ENCODE measurements around the gene EEF2.
"Not testable (repeated sequence)": the region's sequence is repeated elsewhere in the genome, so short reads cannot be mapped to it uniquely, and the experiment has no call there.

The EEF2 gene

DNA sequence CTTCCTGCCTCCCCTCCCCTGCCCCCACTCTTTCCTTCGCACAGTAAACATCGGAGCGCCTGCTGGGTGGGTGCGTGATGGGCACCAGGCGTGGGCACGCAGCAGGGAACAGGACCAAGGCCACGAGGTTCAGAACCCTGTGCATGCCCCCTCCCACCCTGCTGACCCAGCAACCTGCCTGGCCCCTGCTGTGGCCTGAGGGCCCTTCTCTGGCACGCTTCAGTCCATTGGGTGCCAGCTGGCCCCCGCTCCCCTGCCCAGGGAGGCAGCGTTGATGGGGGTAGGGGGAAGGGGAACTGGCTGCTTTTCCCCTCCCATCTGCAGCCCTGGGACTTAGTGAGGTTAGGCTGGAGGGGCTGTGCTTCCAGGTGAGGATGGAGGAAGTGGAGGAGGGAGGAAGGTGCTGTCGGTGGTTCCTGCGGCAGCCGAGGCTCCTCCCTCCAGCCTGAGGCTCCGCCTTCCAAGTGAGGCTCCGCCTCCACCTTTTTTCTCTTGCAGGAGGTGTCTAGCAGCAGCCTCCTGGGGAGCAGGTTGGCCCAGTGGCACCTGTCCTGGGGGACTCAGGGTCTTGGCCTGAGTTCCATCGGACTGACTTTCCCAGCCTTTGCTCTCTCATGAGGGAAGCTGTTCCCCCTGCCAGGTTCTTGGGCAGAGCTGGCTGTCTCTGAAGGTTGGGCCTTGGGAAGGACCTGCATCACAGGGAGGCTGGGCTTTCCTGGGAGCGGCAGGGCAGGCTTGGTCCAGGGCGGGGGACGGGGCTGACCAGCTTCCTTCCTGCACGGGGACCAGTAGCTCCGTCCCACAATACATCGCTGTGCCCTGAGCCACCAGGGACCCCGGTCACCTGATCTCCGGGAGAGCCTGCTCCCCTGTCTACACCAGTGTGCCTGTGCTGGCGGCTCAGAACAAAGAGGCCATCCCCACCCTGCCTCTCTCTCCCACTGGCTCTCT is 29.6 kb upstream of the EEF2 start:
- peak; percentile 15 to 24 for DNase-seq

DNA sequence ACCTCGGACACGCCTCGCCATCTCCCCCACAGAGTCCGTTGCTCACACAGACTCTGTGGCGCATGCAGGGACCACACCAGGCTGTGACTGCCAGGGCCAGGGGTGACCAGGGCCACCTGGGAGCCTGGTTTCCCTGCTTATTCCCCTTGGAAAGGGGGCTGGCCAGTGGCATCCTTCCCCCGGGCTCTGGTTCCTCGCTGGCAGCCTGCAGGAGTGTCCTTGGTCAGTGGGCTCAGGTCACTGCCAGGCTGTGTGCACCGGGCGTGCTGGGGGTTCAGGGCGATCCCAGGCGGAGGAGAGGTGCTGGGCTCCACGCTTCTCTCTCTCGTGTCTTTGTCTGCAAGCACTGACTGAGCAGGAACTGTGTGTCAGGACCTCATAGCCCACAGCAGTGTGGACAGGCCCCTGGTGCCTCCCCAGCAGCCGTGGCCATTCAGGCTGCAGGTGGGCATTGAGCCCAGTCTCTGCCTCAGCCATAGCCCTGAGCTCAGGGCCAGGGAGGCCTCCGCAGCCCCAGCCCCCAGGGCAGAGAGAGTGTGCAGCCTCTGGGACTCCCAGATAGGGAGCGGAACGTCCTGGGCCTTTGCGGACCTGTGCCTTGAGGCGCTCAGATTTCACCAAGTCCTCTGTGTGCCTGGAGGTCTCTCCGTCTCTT is 28.8 kb upstream of the EEF2 start:
- DNase-seq, result no peak

DNA sequence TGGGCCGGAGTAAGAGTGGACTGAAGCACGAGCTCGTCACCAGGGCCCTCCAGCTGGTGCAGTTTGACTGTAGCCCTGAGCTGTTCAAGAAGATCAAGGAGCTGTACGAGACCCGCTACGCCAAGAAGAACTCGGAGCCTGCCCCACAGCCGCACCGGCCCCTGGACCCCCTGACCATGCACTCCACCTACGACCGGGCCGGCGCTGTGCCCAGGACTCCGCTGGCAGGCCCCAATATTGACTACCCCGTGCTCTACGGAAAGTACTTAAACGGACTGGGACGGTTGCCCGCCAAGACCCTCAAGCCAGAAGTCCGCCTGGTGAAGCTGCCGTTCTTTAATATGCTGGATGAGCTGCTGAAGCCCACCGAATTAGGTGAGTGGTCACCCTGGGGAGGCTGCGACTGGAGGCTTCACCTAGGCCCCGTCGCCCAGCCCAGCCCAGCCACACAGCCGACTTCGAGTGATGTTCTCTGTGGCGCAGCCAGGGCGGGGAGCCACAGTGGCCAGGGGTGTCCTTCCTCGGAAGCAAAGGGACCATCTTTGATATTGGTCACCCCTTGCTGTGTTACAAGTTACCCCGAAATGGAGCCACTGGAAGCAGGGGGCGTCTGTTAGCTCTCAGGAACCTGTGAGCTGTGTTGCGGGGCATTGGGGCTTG is 27.8 kb upstream of the EEF2 start:
- no peak for DNase-seq

DNA sequence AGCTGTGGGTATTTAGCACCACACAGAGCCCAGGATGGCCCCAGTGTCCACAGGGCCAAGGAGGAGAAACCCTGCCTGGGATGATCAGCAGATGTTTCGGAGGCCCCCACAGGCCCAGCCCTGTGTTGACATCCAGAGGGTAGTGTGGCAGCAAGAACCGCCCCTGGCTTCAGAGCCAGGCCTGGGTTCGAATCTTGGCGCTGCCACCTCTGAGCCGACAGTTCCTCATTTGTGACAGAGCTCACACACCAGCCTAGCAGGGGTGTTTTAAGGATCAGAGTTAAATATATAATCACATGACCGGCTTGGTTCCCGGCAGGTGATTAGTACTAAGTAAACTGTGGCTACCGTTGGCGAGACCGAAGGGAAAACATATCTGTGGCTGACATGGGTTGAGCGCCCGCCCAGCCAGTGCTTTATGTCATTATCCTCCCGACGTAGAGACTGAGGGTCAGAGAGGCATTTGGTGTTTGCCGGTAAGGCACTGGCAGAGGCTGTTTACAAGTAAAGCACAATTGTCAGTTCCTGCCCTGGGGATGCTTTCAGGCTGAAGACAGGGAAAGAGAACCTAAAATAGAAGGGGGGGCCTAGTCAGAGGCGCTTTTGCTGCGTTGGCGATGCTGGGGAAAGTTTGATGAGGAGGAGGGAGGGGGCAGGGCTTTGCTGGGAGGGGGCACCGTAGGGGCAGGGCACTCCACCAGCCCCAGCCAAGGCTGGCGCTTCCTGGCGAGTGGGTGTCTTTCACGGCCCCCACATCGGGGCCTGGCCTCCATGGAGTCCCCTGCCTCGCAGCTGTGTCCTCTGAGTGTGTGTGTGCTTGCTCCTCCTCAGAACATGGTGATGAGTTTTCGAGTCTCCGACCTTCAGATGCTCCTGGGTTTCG is 27.1 kb upstream of the EEF2 start:
- DNase-seq, result no peak

DNA sequence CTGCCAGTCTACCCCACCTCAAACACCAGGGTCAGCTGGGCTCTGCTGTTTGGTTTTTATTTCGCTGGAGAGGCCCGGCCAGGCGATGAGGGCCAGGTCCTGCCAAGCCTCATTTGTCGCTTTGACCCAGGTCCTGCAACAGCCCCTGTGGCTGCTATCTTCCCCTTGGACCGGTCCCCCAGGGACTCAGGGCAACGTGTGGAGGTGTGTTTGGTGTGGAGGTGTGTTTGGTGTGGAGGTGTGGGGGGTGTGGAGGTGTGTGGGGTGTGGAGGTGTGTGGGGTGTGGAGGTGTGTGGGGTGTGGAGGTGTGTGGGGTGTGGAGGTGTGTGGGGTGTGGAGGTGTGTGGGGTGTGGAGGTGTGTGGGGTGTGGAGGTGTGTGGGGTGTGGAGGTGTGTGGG is 26.2 kb upstream of the EEF2 start:
- DNase-seq, result not testable (repeated sequence)

DNA sequence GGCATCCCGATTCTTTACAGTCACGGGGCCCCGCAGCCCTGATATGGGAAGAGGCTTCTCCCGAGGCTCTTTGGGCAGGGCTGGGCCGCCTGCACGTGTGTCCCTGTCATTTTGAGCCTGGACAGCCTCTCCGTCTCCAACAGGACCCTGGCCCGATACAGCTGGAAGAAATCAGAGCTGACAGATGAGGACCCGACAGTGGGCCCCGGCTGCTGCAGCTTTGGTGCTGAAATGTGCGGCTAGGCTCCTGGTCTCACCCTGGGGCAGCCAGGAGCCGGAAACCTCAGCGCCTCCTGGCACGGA is 25.5 kb upstream of the EEF2 start:
- no peak for DNase-seq

DNA sequence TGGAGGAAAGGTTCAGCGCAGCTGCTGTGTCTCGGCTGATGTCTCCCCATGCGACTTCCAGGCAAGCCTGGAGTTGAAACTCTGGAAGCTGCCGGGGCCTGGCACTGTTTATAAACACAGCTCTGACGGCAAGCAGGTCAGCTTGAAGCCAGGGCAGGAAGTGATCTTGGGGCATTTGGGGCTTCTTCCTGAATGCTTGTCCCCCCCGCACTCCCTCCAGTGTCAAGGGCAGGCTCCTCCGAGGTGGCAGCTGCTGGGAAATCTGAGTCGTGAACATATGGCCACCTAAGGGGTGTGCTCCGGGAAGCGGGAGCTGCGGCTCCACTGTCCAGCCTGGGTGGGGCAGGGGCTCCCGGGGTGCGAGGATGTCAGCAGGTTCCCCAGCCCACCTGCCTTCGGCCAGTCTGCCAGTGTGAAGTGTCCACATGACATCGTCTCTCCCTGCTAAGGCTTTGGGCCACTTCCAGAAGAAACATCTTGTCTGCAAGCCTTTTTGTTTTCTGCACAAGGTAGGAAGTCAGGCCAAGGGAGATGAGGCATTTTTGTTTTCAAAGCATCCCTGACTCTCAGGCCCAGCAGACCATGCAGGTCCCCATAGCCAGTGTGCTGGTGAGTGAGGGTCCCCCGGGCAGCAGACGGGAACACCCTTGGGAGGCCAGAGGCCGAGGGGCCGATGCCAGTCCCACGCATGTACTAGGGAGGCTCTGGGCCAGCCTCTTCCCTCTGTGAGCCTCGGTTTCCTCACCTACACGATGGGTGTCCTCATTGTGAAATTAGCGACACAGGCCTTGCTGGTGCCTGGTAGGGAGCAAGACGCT is 24.9 kb upstream of the EEF2 start:
- DNase-seq, result no peak

DNA sequence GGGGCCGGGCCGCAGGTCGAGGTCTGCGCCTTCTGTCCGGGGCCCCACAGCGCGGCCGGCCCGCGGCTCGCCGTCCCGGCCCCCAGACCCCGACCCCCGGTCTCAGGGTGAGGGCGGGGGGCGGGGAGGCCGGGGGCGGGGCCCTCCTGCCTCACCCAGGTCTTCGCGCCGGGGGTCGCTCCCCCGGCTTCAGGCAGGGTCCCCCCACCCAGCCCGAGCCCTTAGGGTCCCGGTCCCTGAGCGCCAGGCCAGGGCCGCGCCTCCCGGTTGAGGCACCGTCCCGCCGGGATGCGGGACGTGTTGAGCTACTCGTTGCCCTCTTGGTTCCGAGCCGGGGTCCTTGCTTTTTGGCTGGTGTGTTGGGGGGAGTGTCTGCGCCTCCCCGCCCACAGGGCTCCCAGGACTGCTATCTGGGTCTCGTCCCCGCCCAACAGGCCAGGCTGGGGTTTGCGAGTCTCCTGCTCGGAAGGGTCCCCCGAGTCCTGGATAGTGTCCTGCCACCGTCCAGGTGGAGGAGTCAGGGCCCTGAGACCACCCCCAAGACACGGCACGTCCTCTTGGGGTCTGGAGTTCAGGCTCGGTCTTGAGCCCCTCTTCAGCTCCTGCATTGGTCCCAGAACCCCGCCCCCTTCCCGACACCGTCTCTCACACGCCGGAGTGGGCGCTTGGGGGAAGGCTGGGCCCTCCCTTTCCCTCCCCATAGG is 22.7 kb upstream of the EEF2 start:
- no peak for DNase-seq

DNA sequence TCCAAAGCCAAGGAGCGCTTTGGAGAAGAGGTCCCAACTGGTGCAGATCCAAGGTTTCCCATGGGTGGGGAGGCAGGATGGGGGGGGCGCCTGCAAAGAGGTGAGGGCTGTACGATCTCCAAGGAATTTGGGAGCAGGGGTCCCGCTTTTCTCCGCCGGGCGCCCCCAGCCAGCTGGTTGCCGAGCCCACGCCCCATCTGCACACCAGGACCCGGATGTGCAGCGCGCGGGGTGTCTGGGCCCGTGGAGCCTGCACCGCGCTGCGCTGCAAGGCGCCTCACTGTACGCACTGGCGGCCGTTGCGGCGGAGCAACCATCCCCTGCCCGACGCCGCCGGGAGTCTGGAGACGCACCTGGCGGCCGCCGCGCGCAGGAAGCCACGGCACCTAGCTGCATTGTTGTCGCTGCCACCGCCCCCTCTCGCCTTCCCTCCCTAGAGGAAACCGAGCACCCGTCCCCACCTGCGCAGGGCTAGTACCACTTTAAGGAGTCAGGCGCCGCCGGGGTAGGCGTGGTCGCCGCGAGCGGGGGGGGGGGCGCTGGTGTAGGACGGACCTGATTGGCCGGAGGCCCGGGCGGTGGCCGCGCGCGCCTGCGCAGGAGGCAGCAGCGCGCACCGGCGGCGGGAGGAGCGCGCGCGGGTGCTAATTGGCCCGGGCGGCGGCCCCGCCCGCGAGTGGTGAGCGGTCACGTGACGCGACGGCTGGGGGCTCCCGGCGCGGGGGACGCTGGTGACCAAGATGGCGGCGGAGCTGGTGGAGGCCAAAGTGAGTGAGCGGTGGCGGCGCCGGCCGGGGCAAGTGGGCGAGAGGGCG is 22.0 kb upstream of the EEF2 start, which contains the start of gene PIAS4:
TSS of gene PIAS4 (plus strand) at position 716 of the 815 bp plus-strand sequence. CDS start at position 741, 25 bp downstream.
- peak; percentile 94 to 95 for DNase-seq

DNA sequence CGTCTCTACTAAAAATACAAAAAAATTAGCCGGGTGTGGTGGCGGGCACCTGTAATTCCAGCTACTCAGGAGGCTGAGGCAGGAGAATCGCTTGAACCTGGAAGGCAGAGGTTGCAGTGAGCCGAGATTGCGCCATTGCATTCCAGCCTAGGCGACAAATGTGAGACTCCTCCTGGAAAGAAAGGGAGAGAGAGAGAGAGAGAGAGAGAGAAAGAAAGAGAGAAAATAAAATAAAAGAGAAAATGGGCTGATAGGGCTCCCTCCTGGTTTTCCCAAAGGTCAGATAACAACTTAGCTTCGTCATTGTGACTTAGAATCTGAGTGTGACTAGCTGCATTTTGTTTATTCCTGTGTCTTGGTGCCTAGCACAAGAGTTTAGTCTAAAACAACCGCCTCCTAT is 20.2 kb upstream of the EEF2 start:
- DNase-seq, result not testable (repeated sequence)

DNA sequence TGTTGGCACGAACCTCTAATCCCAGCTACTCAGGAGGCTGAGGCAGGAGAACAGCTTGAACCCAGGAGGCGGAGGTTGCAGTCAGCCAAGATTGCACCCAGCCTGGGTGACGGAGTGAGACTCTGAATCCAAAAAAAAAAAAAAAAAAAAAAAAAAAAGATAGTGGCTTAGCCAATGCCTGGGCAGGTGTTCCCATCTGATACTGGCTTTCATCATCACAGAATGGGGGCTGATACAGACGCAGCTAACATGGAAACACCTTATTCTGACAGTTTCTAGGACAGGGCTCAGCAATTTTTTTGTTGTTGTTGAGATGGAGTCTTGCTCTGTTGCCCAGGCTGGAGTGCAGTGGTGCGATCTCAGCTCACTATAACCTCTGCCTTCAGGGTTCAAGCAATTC is 15.5 kb upstream of the EEF2 start:
- not testable (repeated sequence) for DNase-seq

DNA sequence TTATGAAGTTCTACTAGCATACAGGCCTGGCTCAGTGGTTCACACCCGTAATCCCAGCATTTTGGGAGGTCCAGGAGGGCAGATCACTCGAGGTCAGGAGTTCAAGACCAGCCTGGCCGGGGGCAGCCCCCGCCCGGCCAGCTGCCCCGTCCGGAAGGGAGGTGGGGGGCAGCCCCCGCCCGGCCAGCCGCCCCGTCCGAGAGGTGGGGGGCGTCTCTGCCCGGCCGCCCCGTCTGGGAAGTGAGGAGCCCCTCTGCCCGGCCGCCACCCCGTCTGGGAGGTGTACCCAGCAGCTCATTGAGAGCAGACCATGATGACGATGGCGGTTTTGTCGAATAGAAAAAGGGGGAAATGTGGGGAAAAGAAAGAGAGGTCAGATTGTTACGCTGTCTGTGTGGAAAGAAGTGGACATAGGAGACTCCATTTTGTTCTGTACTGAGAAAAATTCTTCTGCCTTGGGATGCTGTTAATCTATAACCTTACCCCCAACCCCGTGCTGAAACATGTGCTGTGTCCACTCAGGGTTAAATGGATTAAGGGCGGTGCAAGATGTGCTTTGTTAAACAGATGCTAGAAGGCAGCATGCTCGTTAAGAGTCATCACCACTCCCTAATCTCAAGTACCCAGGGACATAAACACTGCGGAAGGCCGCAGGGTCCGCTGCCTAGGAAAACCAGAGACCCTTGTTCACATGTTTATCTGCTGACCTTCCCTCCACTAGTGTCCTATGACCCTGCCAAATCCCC is 13.6 kb upstream of the EEF2 start:
- not testable (repeated sequence) for DNase-seq

DNA sequence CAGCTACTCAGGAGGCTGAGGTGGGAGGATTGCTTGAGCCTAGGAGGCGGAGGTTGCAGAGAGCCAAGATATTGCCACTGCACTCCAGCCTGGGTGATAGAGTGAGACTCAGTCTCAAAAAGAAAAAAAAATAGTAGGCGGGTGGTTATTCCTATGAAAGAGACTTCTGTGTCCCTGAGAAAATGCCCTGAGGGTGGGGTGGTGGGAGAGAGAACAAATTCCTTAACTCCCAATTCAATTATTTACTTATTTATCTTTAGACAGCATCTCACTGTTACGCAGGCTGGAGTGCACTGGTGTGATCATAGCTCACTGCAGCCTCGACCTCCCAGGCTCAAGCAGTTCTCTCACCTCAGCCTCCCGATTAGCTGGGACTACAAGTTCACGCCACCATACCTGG is 10.3 kb upstream of the EEF2 start:
- no peak for DNase-seq

DNA sequence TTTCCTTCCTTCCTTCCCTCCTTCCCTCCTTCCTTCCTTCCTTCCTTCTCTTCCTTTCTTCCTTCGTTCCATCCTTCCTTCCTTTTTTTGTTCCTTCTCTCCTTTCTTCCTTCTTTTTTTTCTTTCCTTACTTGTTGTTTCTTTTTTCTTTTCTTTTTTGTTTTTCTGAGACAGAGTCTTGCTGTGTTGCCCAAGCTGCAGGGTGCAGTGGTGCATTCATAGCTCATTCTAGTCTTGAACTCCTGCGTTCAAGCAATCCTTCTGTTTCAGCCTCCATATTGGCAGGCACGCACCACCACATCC is 5.5 kb upstream of the EEF2 start:
- no peak for DNase-seq

DNA sequence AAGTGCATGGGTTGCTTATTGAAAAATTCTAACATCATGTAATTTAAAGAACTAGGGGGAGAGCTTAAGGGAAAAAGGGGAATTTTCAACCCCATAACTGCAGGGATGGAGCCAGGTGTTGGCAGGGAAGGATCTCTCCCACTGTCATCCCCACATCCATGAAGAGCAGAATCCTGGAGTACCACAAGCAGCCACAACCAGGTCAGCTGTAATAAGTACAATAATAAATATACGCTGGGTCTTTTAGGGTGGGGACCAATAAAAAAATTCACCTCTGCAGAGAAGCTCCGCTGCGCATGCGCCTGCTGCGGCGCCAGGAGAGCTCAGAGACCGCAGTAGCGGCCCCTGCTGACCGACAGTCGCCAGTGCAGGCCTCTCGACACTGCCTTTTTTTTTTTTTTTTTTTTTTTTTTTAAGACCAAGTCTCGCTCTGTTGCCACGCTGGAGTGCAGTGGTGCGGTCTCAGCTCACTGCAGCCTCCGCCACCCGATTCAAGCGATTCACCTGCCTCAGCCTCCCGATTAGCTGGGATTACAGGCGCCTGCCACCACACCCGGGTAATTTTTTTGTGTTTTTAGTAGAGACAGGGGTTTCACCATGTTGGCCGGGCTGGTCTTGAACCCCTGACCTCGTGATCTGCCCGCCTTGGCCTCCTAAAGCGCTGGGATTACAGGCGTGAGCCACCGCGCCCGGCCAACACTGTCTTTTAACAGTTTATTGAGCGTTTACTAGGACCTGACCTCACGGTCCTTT is 2.5 kb upstream of the EEF2 start:
- peak; percentile 84 to 86 for DNase-seq

DNA sequence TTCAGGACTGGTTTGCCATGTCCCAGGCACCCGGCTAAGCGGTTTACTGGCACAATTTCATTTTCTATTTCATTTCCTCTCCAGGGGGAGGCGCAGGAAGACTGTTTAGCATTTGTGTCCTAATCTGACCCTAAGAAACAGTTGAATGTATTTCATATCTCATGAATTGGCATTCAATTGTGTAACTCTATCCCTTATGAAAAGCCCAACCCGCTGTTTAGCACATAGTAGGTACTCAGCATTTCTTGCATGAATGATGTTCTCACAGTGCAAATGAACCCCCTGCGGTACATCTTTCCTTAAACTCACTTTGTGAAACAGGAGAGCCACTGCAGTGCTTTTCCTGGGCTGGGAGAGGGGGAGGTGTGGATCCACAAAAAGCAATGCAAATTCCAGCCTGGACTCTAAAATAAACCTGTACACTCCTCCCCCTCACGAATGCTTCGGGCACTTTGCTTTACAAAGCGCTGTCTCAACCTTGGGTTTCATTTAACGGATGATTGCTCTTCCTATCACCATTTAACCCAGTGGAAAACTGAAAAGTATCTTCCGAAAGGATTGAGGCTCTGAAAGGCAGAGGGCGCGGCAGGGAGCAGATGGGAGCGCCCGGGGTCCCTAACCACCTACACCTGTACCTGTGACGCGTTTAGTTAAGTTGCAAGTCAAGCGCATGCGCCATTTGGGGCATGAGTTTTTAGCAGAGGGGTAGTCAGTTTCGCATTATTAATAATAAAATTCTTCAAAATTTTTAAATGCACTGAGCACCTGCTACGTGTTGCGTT is 1.2 kb upstream of the EEF2 start:
- DNase-seq, result no peak

DNA sequence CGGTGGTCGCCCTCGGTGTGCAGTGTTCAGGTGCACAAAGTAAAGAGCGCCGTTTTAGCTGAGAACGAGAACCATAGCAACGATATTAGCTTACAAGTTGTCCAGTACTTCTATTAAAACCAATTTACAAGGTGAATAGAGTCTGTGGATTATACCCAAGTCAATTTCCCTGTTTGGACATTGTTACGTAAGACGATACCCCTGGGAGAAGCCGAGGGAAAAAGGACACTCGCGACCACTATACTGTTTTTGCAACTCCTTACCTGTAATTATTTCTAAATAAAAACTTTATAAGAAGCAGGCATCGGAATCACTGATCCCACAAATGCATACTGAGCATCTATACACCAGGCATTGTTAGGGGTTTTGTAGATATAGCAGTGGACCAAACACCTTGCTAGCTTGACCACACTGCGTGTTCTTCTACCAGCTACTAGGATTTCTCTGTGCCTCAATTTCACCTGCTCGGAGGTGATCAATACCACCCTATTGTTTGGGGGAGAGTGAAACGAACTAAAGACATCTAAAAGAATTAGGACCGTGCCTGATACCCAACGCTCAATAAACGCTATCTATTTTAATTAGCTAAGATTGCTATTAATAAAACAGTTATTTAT is 488 bp upstream of the EEF2 start:
- DNase-seq, result no peak

DNA sequence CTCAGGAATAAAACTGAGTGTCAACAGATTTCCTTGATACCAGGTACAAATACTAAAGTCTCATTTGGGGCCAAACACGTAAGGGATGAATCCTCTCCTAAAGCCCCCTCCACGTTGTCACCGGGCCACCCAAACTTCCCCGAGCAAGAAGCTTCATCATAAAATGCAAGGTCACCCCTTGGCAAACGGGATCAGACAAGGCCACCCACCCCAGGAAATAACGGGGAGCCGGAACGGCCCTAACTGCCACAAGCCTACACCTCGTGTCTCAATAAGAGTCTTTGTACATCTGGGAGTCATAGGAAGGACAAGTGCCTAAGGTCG is 717 bp downstream of the EEF2 start:
- no peak for DNase-seq

All from activated CD4-positive, alpha-beta T cell treated with anti-CD3 and anti-CD28 coated beads, Interleukin-2, amount 50 U/mL, for 4 hours (primary cell).